NCI-H748 treated with DMSO at 0.1 percent for 48 hours (cell line): Measurements from ENCODE around the gene IFT81.
"Not testable (repeated sequence)": the region's sequence is repeated elsewhere in the genome, so short reads cannot be mapped to it uniquely, and the experiment has no call there.

Experiments used
- DNase-seq: peaks from one replicate; lab custom pipeline; 2025; lab: John Stamatoyannopoulos, UW

The IFT81 gene, protein sequence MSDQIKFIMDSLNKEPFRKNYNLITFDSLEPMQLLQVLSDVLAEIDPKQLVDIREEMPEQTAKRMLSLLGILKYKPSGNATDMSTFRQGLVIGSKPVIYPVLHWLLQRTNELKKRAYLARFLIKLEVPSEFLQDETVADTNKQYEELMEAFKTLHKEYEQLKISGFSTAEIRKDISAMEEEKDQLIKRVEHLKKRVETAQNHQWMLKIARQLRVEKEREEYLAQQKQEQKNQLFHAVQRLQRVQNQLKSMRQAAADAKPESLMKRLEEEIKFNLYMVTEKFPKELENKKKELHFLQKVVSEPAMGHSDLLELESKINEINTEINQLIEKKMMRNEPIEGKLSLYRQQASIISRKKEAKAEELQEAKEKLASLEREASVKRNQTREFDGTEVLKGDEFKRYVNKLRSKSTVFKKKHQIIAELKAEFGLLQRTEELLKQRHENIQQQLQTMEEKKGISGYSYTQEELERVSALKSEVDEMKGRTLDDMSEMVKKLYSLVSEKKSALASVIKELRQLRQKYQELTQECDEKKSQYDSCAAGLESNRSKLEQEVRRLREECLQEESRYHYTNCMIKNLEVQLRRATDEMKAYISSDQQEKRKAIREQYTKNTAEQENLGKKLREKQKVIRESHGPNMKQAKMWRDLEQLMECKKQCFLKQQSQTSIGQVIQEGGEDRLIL

DNA sequence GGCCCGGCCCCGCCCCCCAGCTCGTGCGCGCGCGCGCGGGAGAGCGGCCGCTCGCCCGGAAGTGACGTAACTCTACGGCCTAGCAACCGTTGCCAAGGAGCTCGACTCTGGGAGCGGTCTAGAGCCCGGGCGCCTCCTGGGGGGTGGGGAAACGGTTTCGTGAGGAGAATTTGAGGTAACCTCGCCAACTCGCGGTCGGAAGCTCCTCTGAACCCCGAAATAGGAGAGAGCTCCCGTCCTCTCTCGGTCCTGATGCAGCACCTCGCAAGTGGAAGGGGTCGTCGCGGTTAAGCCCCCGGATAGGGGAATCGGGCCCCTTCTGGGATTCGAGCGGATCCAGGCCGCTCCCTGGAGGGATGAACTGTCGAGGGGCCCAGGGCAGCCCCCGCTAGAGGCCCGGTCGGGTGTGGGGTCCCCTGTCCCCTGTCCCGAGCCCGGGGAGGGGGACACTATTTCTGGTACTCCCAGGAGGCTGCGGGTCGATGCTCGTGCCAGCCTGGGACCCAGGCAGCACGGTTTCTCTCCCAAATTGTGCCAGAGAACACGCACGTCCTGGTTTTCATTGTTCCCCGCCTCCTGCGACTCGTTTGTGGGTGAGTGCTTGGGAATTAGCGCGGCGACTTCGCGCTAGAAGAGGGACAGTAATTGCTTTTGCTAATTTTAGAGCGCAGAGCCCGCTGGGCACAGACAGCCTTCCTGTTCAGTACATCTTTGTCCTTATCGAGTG lies at the start of gene IFT81:
TSS of gene IFT81 (plus strand) at position 89 of the 727 bp plus-strand sequence. CDS start 3,024 bp downstream, outside the sequence.
- DNase-seq = peak; percentile 78

DNA sequence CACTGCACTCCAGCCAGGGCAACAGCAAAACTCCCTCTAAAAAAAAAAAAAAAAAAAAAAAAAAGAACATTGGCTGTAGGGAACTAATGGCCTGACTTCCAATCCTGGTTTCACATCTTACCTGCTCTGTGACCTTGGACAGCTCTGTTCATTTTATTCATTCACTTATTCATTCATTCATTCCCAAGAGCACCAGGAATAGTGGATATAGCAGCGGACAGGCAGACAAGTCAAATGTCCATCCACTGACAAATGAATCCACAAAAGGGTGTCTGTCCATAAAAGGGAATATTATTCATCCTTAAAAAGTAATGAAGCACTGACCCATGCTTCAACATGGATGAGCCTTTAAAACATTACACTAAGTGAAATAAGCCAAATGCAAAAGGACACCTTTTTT lies 48.3 kb upstream of the IFT81 start:
- DNase-seq = no peak

DNA sequence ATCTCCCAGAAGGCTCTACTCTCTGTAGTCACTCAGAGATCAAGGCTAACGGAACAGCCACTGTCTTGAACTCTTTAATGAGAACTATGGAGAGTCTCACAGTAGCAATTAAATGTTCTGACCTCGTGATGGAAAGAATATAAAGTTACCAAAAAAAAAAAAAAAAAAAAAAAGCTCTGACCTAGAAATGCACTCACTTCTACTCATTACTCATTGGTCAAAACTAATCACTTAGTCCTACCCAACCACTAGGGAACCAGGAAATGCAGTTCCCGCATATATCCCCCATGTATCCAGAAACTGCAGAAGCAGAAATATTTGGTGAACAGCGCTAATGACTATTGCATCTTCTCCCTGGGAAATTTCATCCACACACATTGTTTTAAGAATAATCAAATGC lies 46.4 kb upstream of the IFT81 start:
- DNase-seq = no peak

DNA sequence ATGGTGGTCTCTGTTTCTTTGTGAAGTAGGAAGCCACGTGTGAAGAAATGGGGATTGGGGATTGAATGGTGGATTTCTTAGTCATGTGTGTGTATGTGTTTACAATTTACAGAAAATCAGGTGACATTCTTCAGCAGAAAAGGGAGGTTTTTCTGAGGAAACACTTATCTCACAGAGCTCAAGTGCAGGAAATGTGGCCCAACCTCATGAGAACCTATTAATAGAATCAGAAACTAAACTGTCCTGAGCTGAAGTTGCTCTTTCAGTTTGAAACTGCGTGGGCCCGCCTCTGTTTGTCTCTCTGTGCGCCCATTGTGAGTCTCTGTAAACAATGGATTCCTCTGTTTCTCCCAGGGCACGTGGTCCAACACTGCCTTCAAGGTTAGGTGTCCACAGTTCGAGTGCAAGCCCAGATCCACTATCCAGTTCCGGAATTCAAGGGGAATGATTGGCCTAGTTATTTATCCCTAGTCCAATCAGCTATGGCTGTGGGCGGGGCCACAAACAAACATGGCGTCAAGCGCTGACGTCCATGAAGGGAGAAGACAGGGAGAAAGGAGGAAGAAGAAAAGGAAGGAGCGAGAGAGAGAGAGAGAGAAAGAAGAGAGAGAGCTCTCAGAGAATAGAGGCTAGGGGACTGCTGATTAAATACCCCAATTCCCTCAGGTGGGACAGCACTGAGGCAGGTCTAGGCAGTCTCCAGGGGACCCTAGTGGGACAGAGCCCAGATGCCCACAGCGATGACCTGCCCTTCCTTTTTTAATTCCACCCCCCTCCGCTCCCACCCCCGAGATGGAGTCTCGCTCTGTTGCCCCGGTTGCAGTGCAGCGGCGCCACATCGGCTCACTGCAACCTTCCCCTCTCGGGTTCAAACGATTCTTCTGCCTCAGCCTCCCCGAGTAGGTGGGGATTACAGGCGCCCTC lies 44.4 kb upstream of the IFT81 start:
- no peak for DNase-seq

DNA sequence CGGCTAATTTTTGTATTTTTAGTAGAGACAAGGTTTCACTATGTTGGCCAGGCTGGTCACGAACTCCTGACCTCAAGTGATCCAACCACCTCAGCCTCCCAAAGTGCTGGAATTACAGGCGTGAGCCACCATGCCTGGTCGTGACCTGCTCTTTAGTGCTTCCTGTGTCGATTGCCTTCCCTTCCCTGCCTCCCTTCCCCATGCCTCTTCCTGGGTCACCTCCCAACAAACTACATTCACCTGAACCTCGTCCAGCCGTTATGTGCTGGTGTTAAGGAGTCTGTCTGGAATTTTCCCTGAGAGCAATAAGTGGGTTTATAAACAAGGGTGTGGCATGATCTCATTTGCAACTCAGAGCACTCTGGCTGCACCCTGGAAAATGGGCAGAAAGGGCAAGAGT lies 43.7 kb upstream of the IFT81 start:
- DNase-seq = no peak

DNA sequence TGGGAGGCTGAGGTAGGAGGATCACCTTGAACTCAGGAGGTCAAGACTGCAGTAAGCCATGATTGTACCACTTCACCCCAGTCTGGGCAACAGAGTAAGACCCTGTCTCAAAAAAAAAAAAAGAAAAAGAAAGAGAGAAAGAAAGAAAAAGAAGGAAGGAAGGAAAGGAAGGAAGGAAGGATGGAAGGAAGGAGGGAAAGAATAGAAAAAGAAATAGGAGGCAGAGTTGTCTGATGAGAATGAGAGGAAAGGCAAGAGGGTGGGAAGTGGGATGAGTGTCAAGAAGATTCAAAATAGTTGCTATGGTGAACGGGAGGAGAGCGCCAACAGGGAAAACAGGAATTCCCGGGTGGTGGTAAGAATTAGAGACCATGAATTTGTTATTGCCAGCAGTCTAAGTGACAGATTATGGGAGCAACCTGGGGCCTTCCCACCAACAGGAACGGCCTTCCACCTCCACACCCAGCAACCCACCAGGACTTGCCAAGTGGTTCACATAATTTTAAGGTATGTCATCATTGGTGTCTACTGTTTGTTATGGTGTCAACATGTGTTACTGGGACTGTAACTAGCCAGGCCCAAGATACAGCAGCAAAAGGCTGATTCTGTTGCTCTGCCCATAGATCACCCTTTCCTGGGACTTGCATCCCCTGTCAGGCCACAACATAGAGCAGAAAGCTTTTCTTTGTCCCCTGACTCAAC lies 39.7 kb upstream of the IFT81 start:
- no peak for DNase-seq

DNA sequence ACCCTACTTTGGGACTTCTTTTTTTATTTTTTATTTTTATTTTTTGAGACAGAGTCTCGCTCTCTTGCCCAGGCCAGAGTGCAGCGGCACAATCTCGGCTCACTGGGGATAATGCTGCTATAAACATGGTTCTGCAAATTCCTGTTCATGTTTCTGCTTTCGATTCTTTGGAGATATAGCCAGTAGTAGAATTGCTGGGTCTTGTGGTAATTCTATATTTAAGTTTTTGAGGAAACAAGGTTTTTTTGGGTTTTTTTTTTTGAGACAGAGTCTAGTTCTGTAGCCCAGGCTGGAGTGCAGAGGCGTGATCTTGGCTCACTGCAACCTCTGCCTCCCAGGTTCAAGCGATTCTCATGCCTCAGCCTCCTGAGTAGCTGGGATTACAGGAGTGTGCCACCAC lies 35.9 kb upstream of the IFT81 start:
- DNase-seq = not testable (repeated sequence)

DNA sequence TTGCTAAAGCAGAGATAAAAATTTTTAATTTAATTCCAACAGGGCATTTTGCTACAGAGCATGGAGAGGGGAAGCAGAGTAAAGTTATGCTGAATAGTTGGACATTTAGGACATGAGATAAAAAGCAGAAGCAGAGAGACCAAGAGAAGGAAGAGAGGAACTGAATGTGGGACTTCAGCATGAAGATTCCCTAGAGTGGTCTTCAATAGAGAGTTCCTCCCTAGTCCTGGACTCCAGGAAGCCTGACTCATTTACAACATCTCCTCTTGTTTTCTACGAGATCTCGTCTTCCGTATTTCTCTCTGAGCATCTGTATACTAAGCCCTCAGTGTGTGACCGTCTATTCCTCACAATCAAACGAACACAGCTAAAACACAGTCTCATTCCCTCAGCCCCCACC lies 35.2 kb upstream of the IFT81 start:
- DNase-seq = no peak

DNA sequence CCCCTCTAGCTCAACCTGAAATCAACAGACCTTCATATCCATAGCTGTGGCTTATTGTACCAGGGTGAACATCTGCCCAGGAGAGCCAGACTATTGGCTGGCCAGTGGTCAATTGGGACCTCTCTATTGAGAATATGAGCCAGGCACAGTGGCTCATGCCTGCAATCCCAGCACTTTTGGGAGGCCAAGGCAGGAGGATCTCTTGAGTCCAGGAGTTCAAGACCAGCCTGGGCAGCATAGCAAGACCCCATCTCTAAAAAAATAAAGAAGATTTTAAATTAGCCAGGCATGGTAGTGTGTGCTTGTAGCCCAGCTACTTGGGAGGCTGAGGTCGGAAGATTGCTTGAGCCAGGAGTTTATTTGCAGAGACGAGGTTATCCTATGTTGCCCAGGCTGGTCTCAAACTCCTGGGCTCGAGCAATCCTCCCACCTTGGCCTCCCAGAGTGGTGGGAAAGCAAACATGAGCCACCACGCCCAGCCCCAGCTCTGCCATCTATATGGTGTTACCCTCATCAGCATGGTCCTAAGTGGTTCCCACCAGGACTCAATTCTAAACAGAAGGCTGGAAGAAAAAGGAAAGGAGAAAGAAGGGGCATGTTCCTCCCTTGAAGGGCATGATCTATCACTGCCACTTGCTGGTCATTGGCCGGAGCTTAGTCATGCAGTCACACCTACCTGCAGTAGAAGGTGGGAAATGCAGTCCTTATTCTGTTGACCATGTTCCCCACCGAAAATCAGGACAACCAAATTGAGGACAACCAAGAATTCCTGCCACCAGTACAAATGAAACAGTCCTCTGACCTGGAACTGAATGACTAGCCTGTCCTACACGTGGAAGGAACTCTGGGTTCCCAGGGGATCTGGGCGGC lies 33.7 kb upstream of the IFT81 start:
- DNase-seq = no peak

DNA sequence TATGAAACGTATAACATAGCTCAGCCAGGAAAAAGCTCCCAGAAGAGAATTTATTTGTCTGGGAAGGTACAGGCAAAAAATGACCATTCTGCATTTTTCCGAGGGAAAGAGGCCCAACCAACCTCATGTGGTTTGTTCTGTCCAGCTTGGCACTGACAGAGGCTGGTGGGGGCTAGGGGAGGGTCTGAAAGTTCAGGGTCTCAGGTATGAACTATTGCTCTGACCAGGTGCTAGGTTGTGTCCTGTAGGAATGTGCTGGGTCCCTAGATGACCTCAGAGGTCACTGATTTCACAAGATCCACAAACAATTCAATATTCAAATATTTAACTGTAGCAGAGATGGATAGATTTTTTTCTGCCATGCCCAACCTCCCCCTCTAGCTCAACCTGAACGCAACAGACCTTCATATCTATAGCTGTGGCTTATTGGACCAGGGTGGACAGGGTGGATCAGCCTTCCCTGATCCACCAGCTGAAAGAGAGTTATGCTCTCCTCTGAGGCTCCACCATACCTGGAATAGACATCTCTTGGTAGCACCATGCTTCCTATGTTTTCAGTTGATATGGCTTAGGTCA lies 32.9 kb upstream of the IFT81 start:
- no peak for DNase-seq

DNA sequence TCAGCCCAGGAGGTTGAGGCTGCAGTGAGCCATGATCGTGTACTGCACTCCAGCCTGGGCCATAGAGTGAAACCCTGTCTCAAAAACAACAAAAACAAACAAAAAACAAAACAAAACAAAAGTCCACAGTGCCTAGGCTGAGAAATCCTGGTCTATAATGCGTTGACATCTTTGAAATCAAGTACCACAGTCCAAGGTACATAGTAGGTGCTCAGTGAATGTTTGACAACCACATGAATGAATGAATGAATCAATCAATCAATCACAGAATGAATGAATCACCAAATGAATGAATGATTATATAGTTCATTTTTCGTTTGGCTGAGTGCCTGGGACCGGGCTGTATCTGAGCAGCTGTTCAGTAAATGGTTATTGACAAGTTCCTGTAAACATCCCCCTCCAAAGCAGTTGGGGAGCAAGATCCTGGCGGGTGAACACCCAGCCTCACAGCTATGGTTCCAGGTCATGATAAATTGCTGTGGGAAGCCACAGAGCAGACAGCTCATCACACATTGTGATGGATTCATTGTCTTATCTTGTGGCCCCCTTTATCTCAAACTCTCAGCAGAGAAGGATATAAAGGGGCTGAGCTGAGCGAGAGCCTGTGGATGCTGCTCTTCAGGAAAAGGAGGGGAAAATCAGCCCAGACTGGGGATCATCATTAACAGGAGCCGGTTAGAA lies 30.4 kb upstream of the IFT81 start:
- DNase-seq = no peak

DNA sequence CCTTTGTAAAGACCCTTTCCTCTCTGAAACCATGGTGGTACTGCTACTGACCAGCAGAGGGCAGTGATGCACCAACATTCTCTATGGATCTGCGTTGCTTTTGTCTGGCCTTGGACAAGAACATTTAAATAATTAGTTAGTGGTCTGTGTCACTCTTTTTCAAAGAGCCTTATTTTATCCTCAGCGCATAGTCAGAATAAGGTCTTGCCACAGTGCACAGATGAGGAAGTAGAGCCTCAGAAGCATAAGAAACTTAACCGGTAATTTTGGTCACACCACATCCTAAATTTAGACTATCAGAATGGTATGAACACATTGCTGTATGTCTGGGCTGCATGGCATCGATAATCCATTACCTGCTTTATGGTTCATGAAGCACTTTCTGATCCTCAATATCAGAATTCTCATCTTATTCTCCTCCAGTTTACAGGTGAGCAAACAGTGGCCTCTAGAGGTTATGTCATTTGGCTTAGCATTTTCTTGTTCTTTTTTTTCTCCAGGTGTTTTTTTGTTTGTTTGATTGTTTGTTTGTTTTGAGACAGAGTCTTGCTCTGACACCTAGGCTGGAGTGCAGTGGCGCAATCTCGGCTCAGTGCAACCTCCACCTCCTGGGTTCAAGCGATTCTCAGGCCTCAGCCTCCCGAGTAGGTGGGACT lies 23.7 kb upstream of the IFT81 start:
- peak; percentile 49 for DNase-seq

DNA sequence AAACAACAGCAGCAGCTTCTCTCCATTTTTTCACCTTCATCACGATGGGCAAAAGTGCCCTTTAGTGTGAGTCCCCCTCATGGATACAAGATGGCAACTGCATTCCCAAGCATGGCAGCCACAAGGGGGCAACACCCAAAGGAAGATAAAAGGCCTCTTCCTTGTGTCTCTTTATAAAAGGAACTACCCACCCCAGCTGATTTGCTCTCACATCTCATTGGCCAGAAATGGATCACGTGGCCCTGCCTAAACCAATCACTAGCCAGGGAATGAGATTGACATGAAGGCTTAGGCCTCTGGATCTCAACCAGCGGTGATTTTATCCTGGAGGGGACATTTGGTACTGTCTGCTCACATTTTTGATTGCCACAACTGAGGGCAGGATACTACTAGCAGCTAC lies 21.9 kb upstream of the IFT81 start:
- peak; percentile 37 for DNase-seq

DNA sequence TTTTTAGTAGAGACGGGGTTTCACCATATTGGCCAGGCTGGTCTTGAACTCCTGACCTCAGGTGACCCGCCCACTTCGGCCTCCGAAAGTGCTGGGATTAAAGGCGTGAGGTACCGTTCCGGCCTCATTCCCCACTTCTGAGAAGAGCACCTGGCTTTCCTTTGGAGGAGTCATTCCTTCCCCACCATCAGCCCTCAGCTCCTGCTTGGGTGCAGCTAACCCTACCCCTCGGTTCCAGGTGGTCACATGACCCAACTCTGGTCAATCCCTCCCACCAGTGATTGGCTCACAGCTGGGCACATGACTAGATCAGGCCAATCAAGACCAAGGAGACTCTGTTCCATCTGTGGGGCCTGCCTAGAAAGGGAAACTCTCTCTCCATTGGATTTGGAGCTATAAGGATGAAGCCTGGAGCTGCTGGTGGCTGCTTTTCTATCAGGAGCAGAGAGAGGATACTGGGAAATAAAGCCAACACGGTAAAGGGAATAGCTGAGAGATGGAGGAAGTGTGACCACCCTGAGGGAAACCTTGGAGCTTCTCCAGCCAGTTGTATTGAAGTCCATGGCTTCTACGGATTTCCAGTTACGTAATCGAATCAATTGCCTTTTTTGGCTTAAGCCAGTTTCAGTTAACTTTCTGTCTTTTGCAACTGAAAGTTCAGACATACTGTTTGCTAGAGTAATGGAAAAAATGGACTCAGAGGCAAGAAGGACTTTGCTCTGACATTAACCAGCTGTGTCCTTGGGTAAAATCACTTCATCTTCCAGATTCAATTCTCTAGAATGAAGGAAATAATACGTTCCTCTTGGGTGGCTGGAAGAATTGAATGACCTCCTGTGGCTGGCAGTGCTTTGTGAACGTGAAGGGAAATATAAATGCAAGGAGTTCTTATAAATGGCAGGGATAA lies 19.7 kb upstream of the IFT81 start:
- no peak for DNase-seq

DNA sequence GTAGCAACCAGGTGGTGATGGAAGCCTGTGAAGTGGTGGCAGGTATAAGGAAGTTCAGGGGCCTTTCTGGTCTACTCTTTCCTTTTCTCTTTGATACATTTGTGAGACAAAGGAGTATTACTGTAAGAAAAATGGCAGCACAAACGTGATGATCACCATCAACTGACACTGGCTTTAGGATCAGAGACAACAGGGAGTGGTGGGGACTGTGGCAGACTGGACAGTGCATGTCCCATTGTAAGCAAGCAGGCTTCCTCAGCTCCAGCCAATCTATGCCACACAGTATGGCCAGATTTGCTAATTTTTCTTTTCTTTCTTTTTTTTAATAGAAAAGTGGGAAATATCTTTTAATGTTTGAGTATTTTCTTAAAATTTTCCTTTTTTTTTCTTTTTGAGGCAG lies 19.0 kb upstream of the IFT81 start:
- no peak for DNase-seq

DNA sequence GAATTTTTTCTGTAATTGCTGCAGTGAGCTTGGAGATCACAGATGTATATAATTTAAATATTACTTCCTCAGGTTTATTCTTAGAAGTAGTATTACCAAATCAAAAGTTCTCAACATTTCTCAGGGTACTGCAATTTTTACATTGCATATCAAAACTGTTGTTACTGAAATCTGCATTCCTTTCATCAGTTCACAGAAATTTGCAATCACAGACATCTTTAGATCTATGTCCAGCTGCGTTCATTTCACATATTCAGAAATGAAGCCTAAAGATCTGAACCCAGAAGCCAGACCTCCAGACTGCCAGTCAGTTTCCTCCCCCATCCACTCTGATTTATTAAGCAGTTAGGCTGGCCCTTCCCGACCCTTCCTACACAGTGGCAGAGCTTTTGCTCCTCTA lies 18.2 kb upstream of the IFT81 start:
- no peak for DNase-seq
